GM10266 (cell line): Measurements from ENCODE around the gene VAV3.

Source experiments
- DNase-seq: peaks from one replicate; pipeline ENCODE4 v3.0.0; 2012; ENCODE audit errors: extremely low spot score
- TF ChIP-seq, protein P1 (sequence below): IDR thresholded peaks from 2 replicates; pipeline ENCODE4 v1.5.1; 2012; ENCODE audit warnings: mild to moderate bottlenecking, low read depth; ENCODE audit not compliant: control insufficient read depth, insufficient read depth; ENCODE audit errors: missing control alignments

VAV3 gene

DNA sequence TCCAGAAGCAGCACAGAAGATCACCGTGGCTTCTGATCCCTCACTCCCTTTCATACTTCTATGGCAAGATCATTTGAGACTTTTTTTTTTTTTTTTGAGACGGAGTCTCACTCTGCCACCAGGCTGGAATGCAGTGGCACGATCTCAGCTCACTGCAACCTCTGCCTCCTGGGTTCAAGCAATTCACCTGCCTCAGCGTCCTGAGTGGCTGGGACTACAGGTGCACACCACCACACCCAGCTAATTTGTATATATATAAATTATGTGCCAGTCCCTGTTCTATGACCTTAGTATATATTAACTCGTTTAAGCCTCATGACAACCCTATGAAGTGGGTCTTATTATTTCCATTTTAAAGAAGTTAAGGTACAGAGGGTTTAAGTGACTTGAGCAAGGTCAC, 298.5 kb downstream of the VAV3 start:
- TF ChIP-seq, protein P1, sequence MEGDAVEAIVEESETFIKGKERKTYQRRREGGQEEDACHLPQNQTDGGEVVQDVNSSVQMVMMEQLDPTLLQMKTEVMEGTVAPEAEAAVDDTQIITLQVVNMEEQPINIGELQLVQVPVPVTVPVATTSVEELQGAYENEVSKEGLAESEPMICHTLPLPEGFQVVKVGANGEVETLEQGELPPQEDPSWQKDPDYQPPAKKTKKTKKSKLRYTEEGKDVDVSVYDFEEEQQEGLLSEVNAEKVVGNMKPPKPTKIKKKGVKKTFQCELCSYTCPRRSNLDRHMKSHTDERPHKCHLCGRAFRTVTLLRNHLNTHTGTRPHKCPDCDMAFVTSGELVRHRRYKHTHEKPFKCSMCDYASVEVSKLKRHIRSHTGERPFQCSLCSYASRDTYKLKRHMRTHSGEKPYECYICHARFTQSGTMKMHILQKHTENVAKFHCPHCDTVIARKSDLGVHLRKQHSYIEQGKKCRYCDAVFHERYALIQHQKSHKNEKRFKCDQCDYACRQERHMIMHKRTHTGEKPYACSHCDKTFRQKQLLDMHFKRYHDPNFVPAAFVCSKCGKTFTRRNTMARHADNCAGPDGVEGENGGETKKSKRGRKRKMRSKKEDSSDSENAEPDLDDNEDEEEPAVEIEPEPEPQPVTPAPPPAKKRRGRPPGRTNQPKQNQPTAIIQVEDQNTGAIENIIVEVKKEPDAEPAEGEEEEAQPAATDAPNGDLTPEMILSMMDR, result no peak
- DNase-seq, result no peak

DNA sequence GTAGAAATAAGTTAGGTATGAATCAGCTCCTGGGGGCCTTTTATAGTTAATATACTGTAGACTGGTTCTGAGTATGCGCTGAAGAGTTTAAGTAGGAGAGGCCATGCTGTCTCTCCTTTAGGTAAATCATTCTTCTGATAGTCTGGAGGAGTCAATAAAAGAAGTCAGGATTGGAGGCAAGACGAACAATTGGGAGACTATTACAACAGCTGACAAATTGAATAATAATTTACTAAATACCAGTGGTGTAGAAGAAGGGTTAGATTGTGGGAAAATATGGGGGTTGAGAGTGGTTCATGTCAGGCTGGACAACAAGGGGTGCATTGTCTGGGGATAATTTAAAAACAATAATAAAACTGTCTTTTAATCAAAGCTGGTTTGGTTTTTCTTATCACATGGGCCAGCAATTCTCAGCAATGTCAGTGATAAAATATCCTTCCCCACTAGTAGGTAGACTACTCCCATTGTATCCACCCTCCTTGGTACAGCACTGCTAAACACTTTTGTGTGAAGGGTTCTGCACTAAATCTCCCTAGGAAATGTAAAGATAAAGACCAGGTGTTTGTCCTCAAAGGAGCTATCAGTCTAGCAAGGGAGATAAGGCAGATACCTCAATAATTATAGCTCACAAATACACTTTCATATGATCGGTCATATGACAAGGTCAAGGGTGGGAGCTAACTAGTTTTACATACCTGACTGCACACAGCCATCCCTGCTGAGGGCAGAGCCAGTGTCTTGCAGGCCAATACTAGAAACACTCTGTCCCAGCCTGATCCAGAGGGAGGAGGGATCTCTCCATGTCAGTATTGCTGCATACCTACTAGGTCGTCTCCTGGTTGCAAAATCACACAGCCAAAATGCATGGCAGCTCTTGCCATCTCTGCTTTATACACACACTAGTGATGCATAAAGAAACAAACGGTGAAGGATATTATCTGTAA, 299.7 kb downstream of the VAV3 start:
- TF ChIP-seq, protein P1, result no peak
- DNase-seq, result no peak

DNA sequence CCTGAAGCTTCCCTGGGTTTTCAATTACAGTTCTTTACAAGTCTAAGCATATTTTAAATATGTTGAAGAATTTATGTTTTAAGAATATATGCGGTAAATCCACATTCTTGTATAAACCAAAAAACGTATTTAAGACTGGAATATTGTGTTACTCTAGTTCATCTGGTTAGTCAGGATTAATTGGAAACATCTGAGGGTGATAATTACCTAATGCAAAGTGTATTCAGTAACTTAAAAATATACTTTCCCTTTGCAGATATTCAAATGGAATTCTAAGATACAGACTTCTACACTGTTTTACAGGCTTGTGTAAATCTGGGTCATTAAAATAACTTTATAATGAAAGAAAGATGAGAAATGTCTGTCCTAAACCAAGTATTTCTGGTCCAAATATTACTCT, 302.0 kb downstream of the VAV3 start:
- TF ChIP-seq, protein P1, result no peak
- DNase-seq, result no peak

DNA sequence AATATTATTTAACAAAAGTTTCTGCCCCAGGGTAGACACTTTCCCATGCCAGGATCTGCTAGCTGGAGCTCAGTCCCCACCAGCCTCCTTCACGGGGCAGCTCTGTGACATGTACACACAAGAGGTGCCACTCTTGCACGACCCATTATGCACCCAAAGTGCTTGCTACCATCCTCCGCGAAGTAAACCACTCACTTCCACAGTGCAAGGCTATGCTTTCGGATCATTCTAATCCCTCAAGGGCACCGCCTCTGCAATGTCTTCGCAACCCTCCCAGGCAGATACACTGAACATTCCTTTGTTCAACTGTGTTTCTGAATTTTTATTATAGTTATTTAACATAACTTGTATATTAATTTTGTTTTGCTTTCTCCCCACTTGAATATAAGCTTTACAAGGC, 303.8 kb downstream of the VAV3 start:
- TF ChIP-seq, protein P1, result no peak
- DNase-seq, result no peak

DNA sequence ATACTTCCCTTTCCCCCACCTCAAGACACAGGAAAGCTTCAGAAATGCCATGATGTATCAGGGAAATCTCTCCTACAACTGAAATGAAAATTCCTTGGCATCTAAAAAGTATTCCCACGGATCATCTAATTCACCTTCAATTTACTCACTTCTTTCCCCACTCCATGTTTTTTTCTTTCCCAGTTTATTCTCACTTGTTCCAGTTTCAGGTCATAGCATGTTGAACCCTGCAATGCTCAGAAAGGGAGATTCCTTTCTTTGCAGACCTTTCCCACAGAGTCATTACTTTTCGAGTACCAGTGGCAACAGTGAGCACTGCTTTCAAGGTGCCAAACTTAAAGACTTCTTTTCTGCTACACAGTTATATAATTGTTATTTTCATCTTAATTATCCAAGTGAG, 305.0 kb downstream of the VAV3 start:
- DNase-seq, result no peak
- TF ChIP-seq, protein P1, result no peak

DNA sequence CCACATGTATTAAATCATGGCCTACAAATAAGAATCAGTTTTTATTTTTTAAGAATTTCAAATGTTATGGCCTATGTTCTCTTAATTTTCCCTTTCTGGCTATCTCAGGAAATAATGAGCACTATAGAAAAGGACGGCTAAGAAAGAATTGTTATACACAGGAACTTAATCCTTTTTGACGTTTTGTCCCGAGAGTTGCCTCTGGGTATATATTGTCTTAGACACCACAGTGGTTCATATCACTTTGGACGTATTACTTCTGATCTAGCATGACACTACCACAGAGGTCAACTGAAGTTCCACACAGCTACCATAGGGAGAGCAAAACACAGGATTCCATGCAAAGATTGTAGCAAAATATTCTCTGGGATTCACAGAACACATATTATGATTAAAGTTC, 307.6 kb downstream of the VAV3 start:
- TF ChIP-seq, protein P1, result no peak
- no peak for DNase-seq

DNA sequence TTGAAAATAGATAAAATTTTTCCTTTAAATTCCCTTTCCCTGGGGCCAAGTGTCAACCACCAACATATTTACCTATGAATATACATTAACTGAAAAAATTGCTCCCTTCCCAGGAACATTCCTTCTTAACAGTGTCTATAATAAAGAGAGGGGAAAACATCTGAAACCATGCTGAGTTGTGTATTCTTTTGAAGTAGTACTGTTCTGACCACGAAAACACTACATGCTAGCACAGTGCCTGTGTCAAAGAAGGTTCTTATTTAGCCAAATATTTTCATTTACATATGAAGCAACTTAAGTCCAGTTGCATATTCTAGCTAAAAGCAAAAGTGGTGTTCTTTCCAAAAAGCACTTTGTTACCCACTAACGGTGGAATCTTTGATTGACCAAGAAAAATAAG, 311.2 kb downstream of the VAV3 start:
- no peak for DNase-seq
- TF ChIP-seq, protein P1, result no peak
